DND-41 (cell line): Measurements from ENCODE around the gene SMIM35.

Experiments used
- EZH2 ChIP-seq: IDR thresholded peaks from 3 replicates; pipeline ENCODE4 v1.6.1; 2012; ENCODE audit warnings: borderline replicate concordance, low read depth, mild to moderate bottlenecking, moderate library complexity, low read length, inconsistent platforms; ENCODE audit not compliant: severe bottlenecking
- TF ChIP-seq, protein P1 (sequence below): IDR thresholded peaks from 2 replicates; pipeline ENCODE4 v1.5.1; 2012; ENCODE audit warnings: borderline replicate concordance, low read length, moderate library complexity, mild to moderate bottlenecking; ENCODE audit not compliant: poor library complexity, severe bottlenecking; ENCODE audit errors: extremely low read depth

GRCh38 chr11:118128721-118129470, 42.1 kb upstream of the SMIM35 start:
- no peak for TF ChIP-seq EZH2
- TF ChIP-seq, protein P1, sequence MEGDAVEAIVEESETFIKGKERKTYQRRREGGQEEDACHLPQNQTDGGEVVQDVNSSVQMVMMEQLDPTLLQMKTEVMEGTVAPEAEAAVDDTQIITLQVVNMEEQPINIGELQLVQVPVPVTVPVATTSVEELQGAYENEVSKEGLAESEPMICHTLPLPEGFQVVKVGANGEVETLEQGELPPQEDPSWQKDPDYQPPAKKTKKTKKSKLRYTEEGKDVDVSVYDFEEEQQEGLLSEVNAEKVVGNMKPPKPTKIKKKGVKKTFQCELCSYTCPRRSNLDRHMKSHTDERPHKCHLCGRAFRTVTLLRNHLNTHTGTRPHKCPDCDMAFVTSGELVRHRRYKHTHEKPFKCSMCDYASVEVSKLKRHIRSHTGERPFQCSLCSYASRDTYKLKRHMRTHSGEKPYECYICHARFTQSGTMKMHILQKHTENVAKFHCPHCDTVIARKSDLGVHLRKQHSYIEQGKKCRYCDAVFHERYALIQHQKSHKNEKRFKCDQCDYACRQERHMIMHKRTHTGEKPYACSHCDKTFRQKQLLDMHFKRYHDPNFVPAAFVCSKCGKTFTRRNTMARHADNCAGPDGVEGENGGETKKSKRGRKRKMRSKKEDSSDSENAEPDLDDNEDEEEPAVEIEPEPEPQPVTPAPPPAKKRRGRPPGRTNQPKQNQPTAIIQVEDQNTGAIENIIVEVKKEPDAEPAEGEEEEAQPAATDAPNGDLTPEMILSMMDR, result no peak
